ENCODE results near the gene PTGER1. TPM values are rescaled to one million over a fixed set of nuclear protein-coding genes. Genes with fewer than 3 reads are reported as not detected.
"Not testable (repeated sequence)": the region's sequence is repeated elsewhere in the genome, so short reads cannot be mapped to it uniquely, and the experiment has no call there.

The PTGER1 gene
- total RNA-seq, 1 donor from 2014 or later = not detected

- DNase-seq = no peak
Observed at GRCh38 chr19:14473978-14474578, 1.1 kb downstream of the PTGER1 start.

DNA sequence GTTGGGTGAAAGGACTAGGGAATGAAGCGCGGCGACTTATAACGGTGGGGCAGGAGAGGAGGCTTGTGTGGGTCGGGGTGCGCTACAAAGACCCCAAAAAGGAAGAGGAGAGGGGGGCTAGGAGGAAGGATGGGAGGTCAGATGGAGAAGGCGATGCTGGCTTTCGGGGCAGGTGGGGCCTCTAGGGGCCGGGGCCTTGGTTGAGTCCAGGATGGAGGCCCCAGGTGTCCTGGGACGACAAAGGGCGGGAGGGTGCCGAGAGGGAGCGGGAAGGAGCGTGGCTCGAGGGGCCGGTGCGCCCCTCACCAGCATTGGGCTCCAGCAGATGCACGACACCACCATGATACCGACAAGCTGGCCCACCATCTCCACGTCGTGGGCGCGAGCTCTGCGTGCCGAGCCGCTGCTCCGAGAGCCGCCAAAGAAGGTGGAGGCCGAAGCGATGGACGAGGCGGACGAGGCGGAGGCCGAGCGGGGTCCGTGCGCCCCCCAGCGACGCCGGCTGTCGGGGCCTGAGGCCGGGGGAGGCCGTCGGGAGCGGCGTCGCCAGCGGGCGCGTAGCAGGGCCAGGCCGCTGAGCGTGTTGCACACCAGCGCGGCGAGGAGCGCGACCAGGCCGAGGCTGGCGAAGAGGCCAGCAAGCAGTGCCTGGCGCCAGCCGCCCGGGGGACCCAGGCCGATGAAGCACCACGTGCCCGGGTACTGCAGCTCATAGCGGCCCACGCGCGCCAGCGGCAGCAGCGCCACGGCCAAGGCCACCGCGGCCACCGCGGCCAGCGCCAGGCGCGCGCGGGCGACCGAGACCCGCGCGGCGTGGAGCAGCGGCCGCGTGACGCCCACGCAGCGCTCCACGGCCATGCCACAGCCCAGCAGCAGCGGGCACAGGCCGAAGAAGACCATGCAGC lies 1.8 kb downstream of the PTGER1 start:
- DNase-seq = peak; percentile 36

DNA sequence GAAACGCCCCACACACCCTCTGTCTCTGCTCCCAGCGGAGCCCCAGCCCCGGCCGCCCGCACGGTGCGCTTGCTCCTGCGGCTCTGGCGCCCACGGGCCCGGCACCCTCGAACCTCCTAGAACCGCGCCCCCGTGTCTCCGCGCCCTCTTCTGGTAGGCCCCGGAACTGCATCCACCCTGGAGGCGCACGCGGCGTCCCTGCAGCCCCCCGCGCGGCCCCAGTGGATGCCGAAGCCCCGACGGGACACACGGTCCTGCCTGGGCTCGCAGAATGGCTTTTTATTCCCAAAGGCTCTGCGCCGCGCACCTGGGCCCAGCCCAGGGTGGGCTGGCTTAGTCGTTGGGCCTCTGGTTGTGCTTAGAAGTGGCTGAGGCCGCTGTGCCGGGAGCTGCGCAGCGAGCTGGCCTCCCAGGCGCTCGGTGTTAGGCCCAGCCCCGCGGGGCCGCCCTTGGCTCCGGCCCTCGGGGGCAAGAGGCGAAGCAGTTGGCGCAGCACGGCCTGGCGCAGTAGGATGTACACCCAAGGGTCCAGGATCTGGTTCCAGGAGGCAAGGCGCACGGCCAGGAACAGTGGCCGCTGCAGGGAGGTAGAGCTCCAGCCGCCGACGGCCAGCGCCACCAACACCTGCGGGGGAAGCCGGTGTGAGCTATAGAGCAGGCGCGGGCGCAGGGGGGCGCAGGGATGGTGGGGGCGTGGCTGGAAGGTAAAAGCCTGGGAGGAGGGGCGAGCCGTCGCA lies 2.8 kb downstream of the PTGER1 start:
- peak; percentile 82 for DNase-seq

GRCh38 chr19:14471436-14472187 lies 3.5 kb downstream of the PTGER1 start:
- no peak for DNase-seq

GRCh38 chr19:14470031-14470876 lies 4.9 kb downstream of the PTGER1 start:
- no peak for DNase-seq

- no peak for DNase-seq
Observed at GRCh38 chr19:14467816-14468215, 7.3 kb downstream of the PTGER1 start.

- no peak for DNase-seq
Observed at GRCh38 chr19:14467391-14467790, 7.8 kb downstream of the PTGER1 start.

DNA sequence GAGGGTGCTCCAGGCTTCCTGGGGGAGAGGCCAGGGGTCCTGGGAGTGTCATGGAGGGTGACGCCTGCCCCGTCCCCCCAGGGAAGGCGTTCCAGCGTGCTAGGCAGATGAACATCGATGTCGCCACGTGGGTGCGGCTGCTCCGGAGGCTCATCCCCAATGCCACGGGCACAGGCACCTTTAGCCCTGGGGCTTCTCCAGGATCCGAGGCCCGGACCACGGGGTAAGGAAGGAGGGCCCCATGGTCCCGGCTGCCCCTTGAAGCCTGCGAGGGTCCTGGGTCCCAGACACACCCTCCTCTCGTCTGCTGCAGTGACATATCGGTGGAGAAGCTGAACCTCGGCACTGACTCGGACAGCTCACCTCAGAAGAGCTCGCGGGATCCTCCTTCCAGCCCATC lies 11.4 kb downstream of the PTGER1 start:
- DNase-seq = no peak

GRCh38 chr19:14462401-14462800 lies 12.8 kb downstream of the PTGER1 start:
- DNase-seq = not testable (repeated sequence)

- DNase-seq = no peak
Observed at GRCh38 chr19:14460935-14461334, 14.2 kb downstream of the PTGER1 start.

DNA sequence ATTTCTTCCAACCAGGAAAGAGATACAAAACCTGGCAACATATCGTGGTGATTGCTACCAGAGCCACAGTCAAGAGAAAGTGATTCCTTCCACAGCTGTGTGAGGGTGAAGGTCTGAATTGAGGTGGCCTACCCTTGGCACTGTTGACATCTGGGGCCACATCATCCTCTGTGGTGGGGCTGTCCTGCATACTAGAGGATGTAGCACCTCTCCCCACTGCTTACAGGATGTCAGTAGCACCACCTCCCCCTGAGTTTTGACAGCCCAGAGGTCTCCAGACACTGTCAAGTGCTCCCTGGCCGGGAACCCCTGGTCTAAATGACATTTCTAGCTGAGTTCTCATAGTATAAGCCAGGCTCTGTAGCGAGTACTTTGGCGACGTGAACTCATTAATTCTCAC lies 15.5 kb downstream of the PTGER1 start:
- DNase-seq = no peak

DNA sequence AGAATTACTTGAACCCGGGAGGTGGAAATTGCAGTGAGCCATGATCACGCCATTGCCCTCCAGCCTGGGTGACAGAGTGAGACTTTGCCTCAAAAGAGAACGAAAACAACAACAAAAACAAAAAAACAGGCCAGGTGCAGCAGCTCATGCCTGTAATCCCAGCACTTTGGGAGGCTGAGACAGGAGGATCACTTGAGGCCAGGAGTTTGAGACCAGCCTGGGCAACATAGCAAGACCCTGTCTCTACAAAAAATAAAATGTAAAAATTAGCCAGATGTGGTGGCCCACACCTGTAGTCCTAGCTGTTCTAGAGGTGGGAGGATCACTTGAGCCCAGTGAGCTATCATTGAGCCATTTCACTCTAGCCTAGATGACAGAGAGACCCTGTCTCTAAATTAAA lies 22.9 kb downstream of the PTGER1 start:
- DNase-seq = not testable (repeated sequence)

DNA sequence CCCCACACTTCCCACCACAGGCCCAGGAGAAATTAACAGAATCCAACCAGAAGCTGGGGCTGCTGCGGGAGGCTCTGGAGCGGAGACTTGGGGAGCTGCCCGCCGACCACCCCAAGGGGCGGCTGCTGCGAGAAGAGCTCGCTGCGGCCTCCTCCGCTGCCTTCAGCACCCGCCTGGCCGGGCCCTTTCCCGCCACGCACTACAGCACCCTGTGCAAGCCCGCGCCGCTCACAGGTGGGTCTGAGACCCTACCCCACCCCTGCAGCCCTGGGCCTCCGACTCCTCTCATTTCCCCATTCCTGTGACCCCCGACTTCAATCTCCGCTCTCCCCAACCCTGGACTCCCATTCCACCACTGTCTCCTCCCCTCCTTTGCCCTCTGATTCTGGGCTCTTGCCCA lies 24.3 kb downstream of the PTGER1 start:
- DNase-seq = no peak

DNA sequence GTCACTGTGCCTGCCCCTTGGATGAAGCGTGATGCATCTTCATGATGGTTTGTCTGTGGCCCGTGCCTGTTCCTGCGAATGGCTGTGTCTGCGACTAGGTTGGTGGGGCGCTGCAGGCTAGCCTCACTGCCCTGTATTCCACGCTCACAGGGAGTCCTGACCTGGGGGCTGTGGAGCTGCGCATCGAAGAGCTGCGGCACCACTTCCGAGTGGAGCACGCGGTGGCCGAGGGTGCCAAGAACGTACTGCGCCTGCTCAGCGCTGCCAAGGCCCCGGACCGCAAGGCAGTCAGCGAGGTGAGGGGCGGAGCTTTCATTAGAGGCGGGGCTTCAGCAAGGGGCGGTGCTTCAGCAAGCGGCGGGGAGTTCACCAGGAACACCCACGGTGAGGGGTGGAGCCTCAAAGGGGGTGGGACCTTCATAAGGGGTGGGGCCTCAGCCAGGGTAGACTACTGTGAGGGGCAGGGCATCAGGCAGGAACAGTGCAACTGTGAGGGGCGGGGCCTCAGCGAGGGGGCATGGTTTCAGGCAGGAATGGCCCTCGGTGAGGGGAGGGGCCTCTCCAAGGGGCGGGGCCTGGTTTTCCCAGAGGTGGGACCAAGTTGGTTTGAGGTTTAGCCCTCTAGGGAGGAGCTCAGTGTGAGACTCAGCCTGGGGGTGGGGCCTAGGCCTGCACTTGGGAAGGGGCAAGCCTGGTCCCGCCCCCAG lies 24.8 kb downstream of the PTGER1 start:
- DNase-seq = no peak

DNA sequence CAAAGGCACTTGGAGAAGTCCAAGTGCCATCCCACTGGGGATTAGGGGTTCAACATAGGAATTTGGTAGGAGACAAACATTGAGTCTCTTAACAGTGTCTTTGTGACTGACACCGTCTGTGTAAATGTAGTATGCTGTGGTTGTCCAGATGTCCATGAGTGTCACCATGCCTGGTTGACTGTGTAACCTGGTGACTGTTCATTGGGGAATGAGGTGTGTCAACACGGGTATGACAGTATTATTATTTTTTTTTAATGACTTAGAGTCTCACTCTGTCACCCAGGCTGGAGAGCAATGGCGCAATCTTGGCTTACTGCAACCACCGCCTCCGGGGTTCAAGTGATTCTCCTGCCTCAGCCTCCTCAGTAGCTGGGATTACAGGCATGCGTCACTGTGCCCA lies 25.8 kb downstream of the PTGER1 start:
- no peak for DNase-seq

DNA sequence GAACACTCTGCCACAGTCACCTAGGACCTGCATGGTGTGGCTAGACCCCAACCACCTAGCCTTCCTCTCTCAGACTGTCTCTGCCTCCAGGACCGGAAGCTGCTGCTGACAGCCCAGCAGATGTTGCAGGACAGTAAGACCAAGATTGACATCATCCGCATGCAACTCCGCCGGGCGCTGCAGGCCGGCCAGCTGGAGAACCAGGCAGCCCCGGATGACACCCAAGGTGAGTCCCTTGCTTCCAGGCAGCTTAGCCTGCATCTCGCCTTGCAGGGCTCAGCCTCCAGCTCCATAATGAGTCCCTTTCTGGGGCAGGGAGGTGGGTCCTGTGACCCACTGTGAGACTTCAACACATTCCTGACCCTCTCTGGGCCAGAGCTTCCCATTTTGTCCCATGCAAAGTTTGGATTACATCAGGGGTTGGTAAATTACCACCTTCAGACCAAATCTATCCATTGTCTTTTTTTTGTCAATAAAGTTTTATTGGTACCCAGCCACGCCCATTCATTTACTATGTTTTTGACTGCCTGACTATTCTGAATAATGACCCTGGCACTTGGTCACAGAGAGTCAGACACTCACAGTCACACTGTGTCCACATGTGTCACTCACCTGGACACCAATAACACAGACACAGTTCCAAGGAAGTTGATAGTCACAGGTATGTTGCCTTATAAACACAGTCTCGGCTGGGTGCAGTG lies 28.7 kb downstream of the PTGER1 start:
- no peak for DNase-seq

- DNase-seq = no peak
Observed at GRCh38 chr19:14443632-14444216, 31.4 kb downstream of the PTGER1 start.

DNA sequence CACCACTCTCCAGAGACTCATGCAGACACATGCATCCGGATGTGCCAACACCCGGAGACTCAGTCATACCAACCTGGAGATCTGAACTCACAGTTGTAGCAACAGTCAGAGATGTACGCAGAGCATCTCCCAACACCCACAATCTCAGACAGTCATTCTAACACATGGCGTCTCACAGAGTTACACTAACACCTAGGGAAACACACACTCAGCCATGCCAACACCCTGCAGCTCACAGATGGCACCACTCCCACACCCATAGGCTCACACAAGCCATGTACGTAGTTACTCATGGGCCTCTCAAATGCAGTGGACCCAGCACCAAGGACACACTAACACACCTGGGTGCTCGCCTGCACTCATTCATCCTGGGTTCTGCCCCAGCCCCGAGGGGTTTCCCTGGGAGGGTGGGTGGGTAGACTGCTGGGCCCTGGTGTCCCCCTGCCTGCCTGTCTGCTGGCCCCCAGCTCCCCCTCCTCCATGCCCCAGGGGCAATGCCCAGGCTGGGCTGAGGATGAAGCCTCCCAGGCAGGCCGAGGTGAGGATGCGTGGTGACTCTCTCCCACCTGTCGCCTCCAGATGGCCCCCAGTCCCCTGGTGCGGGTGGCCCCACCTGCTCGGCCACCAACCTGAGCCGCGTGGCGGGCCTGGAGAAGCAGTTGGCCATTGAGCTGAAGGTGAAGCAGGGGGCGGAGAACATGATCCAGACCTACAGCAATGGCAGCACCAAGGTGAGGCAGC lies 32.1 kb downstream of the PTGER1 start:
- DNase-seq = no peak
